Amniotic stem cell (primary cell): ENCODE data around the gene FBXO31.
"Not testable (repeated sequence)": the region's sequence is repeated elsewhere in the genome, so short reads cannot be mapped to it uniquely, and the experiment has no call there.

Source experiments
- DNase-seq: peaks from one replicate; lab custom pipeline; 2025; lab: John Stamatoyannopoulos, UW

The FBXO31 gene

GRCh38 chr16:87411375-87412271, 28.0 kb upstream of the FBXO31 start:
- no peak for DNase-seq

DNA sequence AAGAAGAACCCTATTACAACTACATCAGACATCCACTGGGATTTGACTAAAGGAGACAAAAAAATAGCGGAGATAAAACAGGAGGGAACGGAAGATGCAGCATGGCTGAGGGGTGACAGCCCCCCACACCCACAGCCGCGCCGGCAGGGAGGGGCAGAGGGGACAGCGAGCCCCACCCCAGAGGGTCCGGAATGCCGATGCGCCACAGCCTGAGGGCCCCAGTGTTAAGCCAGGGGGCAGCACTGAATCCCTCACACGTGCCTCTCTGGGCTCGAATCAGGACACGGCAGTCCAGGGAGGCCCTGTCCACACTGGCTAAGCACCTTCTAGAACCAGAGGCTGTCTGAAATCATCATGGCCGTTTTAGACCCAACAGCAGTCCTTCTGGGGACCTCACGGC, 27.4 kb upstream of the FBXO31 start:
- DNase-seq: no peak

GRCh38 chr16:87410530-87410929, 27.0 kb upstream of the FBXO31 start:
- no peak for DNase-seq

- no peak for DNase-seq
Observed at GRCh38 chr16:87409781-87410180, 26.2 kb upstream of the FBXO31 start.

DNA sequence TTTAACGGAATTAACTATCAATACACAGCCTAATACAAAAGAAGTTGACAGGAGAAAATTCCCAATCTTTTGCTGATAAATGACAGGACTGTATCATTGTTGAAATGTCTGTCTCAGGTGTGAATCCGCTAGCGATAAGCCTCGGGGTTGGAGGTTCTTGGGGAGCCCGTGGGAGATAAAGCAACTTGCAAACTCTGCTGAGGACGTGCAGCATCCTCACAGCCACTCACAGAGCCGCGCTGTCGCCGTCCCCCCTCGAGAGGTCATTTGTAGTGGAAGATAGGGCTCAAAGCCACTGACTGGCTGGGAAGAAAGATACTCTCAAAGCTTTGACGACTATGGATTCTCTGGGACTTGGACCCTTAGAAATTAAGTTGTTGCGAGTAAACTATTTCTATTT, 25.6 kb upstream of the FBXO31 start:
- no peak for DNase-seq

GRCh38 chr16:87407511-87408112, 24.0 kb upstream of the FBXO31 start:
- DNase-seq: no peak

GRCh38 chr16:87406495-87407088, 23.0 kb upstream of the FBXO31 start:
- DNase-seq: no peak

- no peak for DNase-seq
Observed at GRCh38 chr16:87404764-87405625, 21.4 kb upstream of the FBXO31 start.

- no peak for DNase-seq
Observed at GRCh38 chr16:87395181-87395842, 11.7 kb upstream of the FBXO31 start.

- no peak for DNase-seq
Observed at GRCh38 chr16:87393680-87394055, 10.1 kb upstream of the FBXO31 start.

GRCh38 chr16:87392821-87393679, 9.5 kb upstream of the FBXO31 start:
- DNase-seq: no peak

- peak; percentile 97 for DNase-seq
Observed at GRCh38 chr16:87391950-87392820, 8.6 kb upstream of the FBXO31 start, which contains the start of gene MAP1LC3B. Gene MAP1LC3B, plus strand, starts transcription at chr16:87392336. Its CDS starts 92 bp downstream, at chr16:87392428.

- DNase-seq: no peak
Observed at GRCh38 chr16:87391324-87391949, 7.9 kb upstream of the FBXO31 start.

- no peak for DNase-seq
Observed at GRCh38 chr16:87390641-87391323, 7.2 kb upstream of the FBXO31 start.

DNA sequence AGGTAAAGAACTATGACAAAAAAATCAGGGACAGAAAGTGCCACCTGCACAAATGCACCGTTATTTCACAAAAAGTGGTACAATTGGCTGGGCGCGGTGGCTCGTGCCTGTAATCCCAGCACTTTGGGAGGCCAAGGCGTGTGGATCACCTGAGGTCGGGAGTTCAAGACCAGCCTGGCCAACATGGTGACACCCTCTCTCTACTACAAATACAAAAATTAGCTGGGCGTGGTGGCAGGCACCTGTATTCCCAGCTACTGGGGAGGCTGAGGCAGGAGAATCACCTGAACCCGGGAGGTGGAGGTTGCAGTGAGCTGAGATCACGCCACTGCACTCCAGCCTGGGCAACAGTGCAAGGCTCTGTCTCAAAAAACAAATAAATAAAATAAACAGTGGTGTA, 6.3 kb upstream of the FBXO31 start:
- not testable (repeated sequence) for DNase-seq

DNA sequence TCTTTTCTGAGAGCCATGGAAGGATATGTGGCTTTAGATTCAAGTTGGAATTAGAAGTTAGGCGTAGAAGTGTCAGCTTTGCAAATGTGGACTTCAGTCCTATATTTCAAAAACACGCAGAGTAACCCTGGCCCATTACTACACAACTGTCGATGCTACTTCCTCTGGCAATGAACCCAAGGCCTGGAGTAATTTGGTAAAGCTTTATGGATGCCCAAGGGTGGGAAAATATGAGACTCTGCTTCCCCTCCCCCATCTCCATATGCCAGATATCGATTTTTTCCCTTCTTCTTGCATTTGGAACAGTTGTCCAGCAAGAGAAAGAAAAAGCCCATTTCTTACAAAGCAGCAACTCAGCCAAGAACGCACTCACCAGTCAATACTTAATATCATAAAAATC, 5.7 kb upstream of the FBXO31 start:
- no peak for DNase-seq

- no peak for DNase-seq
Observed at GRCh38 chr16:87388818-87389134, 5.2 kb upstream of the FBXO31 start.

DNA sequence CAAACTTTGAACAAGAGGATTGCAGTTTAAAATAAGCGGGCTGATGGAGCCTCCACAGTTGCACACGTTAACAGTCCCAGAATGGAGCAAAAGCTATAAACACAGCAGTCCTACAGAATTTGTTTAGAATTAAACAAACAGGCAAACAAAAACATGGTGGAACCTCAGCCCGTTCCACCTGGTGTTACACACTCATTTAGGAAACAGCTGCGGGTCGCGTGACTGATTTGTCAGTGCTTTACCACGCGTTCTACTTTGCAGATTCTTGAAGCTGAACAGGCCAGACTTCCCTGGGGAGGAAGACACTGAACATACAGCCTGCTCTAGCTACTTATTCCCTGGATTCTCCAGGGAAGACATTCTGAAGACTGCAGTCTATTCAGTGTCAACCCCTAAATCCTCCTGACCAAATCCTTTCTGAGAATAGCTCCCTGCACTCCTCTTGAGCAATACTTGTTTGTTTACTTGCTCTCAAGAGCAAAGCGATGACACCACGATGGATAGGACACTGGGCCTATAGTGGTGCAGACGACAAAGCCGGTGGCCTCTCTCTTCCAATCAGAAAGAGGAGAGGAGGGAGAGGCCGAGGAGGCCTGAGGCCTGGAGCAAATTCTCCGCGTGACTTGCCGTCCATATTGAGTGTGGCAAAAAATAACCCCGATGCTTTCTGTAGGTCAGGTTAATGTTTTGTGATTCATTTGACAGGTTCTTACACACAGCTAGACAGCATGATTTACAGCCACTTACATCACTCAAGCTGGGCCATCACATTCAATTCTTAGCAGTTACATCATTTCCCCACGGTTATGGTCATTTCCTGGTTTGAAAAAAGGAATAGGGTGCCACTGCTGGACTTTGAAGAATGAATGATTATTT, 4.6 kb upstream of the FBXO31 start:
- DNase-seq: peak; percentile 88
